Measurements from ENCODE around the gene PTPRB.

DNA sequence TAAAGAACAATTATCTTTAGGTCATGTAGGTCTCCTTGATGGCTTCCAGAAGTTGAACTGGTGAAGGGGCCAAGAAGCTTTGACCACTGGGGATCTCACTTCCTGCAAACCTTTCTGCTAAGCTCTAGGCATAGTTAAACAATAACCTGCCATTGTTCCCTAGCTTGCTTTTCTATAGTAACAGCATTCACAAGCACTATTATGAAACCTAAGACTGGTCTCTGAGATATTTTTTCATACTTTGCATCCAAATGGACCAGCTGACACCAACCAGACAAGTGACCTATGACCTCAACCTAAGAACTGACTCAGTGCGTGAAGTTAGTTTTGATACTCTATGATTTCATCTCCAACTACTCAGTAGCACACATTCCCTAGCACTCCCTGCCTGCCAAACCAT is 129.1 kb downstream of the PTPRB start:
- TF ChIP-seq, protein P1, sequence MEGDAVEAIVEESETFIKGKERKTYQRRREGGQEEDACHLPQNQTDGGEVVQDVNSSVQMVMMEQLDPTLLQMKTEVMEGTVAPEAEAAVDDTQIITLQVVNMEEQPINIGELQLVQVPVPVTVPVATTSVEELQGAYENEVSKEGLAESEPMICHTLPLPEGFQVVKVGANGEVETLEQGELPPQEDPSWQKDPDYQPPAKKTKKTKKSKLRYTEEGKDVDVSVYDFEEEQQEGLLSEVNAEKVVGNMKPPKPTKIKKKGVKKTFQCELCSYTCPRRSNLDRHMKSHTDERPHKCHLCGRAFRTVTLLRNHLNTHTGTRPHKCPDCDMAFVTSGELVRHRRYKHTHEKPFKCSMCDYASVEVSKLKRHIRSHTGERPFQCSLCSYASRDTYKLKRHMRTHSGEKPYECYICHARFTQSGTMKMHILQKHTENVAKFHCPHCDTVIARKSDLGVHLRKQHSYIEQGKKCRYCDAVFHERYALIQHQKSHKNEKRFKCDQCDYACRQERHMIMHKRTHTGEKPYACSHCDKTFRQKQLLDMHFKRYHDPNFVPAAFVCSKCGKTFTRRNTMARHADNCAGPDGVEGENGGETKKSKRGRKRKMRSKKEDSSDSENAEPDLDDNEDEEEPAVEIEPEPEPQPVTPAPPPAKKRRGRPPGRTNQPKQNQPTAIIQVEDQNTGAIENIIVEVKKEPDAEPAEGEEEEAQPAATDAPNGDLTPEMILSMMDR (IDR thresholded peaks at IDR 0.05): no peak
- no peak for TF ChIP-seq POLR2A (IDR thresholded peaks at IDR 0.05)
- no peak for TF ChIP-seq EP300 (IDR thresholded peaks at IDR 0.05)

Measured in suprapubic skin (tissue), 3 donors.